ENCODE results near the gene PREP.

GRCh38 chr6:105428342-105428957 is 25.6 kb upstream of the PREP start:
- TF ChIP-seq HDAC2 (IDR thresholded peaks at IDR 0.05) (no peak), USF2 (IDR thresholded peaks at IDR 0.05) (no peak), CBX8 (IDR thresholded peaks at IDR 0.05) (no peak)

All from A549 (cell line).